Mesendoderm (in vitro differentiated cells): ENCODE data around the gene MICB.

Experiments used
- DNase-seq: peaks from one replicate; pipeline ENCODE4 v3.0.0; 2013
- H2AK5ac ChIP-seq: 2 replicates; pipeline ENCODE4 v1.6.1; 2013; ENCODE audit warnings: low read length, inconsistent platforms
- H2BK120ac ChIP-seq: 2 replicates; pipeline ENCODE4 v1.6.1; 2013; ENCODE audit warnings: low read depth, mild to moderate bottlenecking, low read length, moderate library complexity, mixed read lengths
- H2BK15ac ChIP-seq: replicated peaks from 2 replicates; pipeline ENCODE4 v1.6.1; 2013; ENCODE audit warnings: low read depth, mild to moderate bottlenecking, moderate library complexity
- H2BK5ac ChIP-seq: 2 replicates; pipeline ENCODE4 v1.6.1; 2013; ENCODE audit warnings: low read length, inconsistent platforms
- H3K18ac ChIP-seq: 2 replicates; pipeline ENCODE4 v1.6.1; 2013; ENCODE audit warnings: mild to moderate bottlenecking, low read length, mixed read lengths
- H3K23ac ChIP-seq: one replicate; pipeline ENCODE4 v1.6.1; 2013; ENCODE audit warnings: low read length
- H3K27ac ChIP-seq: 2 replicates; pipeline ENCODE4 v1.5.1; 2013; ENCODE audit warnings: low read depth, mild to moderate bottlenecking, inconsistent platforms, low read length, moderate library complexity
- H3K27me3 ChIP-seq: 2 replicates; pipeline ENCODE4 v1.6.1; 2013; ENCODE audit warnings: low read length, control low read depth, mild to moderate bottlenecking, inconsistent platforms; ENCODE audit not compliant: insufficient read depth, poor library complexity
- H3K36me3 ChIP-seq: 2 replicates; pipeline ENCODE4 v1.6.1; 2013; ENCODE audit warnings: low read length, inconsistent platforms; ENCODE audit not compliant: control insufficient read depth, insufficient read depth
- H3K4ac ChIP-seq: one replicate; pipeline ENCODE4 v1.6.1; 2013; ENCODE audit warnings: low read depth, mild to moderate bottlenecking, low read length, moderate library complexity
- H3K4me1 ChIP-seq: 2 replicates; pipeline ENCODE4 v1.6.1; 2013; ENCODE audit warnings: low read depth, low read length, inconsistent platforms; ENCODE audit not compliant: control insufficient read depth
- H3K4me2 ChIP-seq: 2 replicates; pipeline ENCODE4 v1.6.1; 2013; ENCODE audit warnings: low read length
- H3K4me3 ChIP-seq: 2 replicates; pipeline ENCODE4 v1.5.1; 2013; ENCODE audit warnings: mild to moderate bottlenecking, low read length
- H3K56ac ChIP-seq: one replicate; pipeline ENCODE4 v1.6.1; 2013; ENCODE audit warnings: low read length
- H3K79me1 ChIP-seq: 2 replicates; pipeline ENCODE4 v1.6.1; 2013; ENCODE audit warnings: low read length, inconsistent platforms
- H3K79me2 ChIP-seq: 2 replicates; pipeline ENCODE4 v1.6.1; 2013; ENCODE audit warnings: mild to moderate bottlenecking, low read length; ENCODE audit not compliant: control insufficient read depth, insufficient read depth
- H3K9ac ChIP-seq: 2 replicates; pipeline ENCODE4 v1.6.1; 2013; ENCODE audit warnings: low read length, inconsistent platforms
- H4K5ac ChIP-seq: one replicate; pipeline ENCODE4 v1.6.1; 2013; ENCODE audit warnings: low read length
- H4K8ac ChIP-seq: one replicate; pipeline ENCODE4 v1.6.1; 2013; ENCODE audit warnings: low read depth, mild to moderate bottlenecking, control low read depth, low read length, moderate library complexity
- WGBS: extraction: QIAGEN DNeasy Blood & Tissue Kit; methylation state at CpG from one replicate; pipeline ENCODE4 v1.1.7; 2013; ENCODE audit warnings: low lambda C conversion rate, missing lambda C conversion rate; ENCODE audit not compliant: insufficient coverage; ENCODE audit errors: extremely low coverage; 5-methylcytosine and 5-hydroxymethylcytosine counted together

The MICB gene

GRCh38 chr6:31477521-31477920 is 20.4 kb upstream of the MICB start:
- H3K27ac ChIP-seq: no peak overlapping the region
- no CpG with 5 or more reads among the region's 4 CpGs for WGBS
- H2BK120ac ChIP-seq: no peak overlapping the region
- H3K4me2 ChIP-seq: no peak overlapping the region
- H3K23ac ChIP-seq: no peak overlapping the region
- H3K9ac ChIP-seq: no peak overlapping the region
- no peak overlapping the region for H3K56ac ChIP-seq
- no peaks in the 10 kb centered on the region for H3K79me2 ChIP-seq
- H3K18ac ChIP-seq: no peak overlapping the region
- H4K8ac ChIP-seq: no peak overlapping the region
- no peak overlapping the region for H2BK15ac ChIP-seq
- DNase-seq: no peak
- H3K4ac ChIP-seq: no peak overlapping the region
- no peaks in the 10 kb centered on the region for H3K4me1 ChIP-seq
- H3K36me3 ChIP-seq: no peaks in the 10 kb centered on the region
- no peak overlapping the region for H2AK5ac ChIP-seq
- no peak overlapping the region for H4K5ac ChIP-seq
- no peaks in the 10 kb centered on the region for H3K79me1 ChIP-seq
- H3K27me3 ChIP-seq: no peaks in the 10 kb centered on the region
- no peak overlapping the region for H2BK5ac ChIP-seq
- H3K4me3 ChIP-seq: no peak overlapping the region

- H3K79me2 ChIP-seq: no peaks in the 10 kb centered on the region
- H4K5ac ChIP-seq: no peak overlapping the region
- no peaks in the 10 kb centered on the region for H3K36me3 ChIP-seq
- no peak overlapping the region for H3K4me3 ChIP-seq
- H2BK5ac ChIP-seq: no peak overlapping the region
- no peaks in the 10 kb centered on the region for H3K4me1 ChIP-seq
- no peak overlapping the region for H3K56ac ChIP-seq
- no peaks in the 10 kb centered on the region for H3K79me1 ChIP-seq
- H3K4me2 ChIP-seq: no peak overlapping the region
- H3K27me3 ChIP-seq: no peaks in the 10 kb centered on the region
- no peak for DNase-seq
- H3K4ac ChIP-seq: no peak overlapping the region
- H2BK15ac ChIP-seq: no peak overlapping the region
- no peak overlapping the region for H2AK5ac ChIP-seq
- H3K23ac ChIP-seq: no peak overlapping the region
- no peak overlapping the region for H2BK120ac ChIP-seq
- no peak overlapping the region for H3K27ac ChIP-seq
- WGBS: no CpG with 5 or more reads among the region's 3 CpGs
- H3K18ac ChIP-seq: no peak overlapping the region
- no peak overlapping the region for H4K8ac ChIP-seq
- no peak overlapping the region for H3K9ac ChIP-seq
These were observed 19.6 kb upstream of the MICB start for GRCh38 chr6:31478186-31478950.

GRCh38 chr6:31479151-31479932 is 18.6 kb upstream of the MICB start:
- Histone ChIP-seq H3K23ac (no peak overlapping the region), H4K8ac (no peak overlapping the region), H3K56ac (no peak overlapping the region), H3K79me2 (no peaks in the 10 kb centered on the region), H2BK5ac (no peak overlapping the region), H3K79me1 (no peaks in the 10 kb centered on the region), H3K9ac (no peak overlapping the region), H3K18ac (no peak overlapping the region), H3K36me3 (no peaks in the 10 kb centered on the region), H2BK15ac (no peak overlapping the region), H3K4me3 (no peak overlapping the region), H3K27ac (no peak overlapping the region), H3K4me2 (no peak overlapping the region), H2BK120ac (no peak overlapping the region), H3K4me1 (no peaks in the 10 kb centered on the region), H3K27me3 (no peaks in the 10 kb centered on the region), H2AK5ac (no peak overlapping the region), H4K5ac (no peak overlapping the region), H3K4ac (no peak overlapping the region)
- no peak for DNase-seq
- no CpG with 5 or more reads among the region's 5 CpGs for WGBS

GRCh38 chr6:31479933-31480535 is 17.9 kb upstream of the MICB start:
- Histone ChIP-seq H3K9ac (no peak overlapping the region), H3K27ac (no peak overlapping the region), H3K36me3 (no peaks in the 10 kb centered on the region), H2BK15ac (no peak overlapping the region), H3K23ac (no peak overlapping the region), H3K4me3 (no peak overlapping the region), H3K27me3 (no peaks in the 10 kb centered on the region), H3K79me2 (no peaks in the 10 kb centered on the region), H4K5ac (no peak overlapping the region), H3K4me1 (no peaks in the 10 kb centered on the region), H2BK120ac (no peak overlapping the region), H2AK5ac (no peak overlapping the region), H3K18ac (no peak overlapping the region), H2BK5ac (no peak overlapping the region), H3K4ac (no peak overlapping the region), H3K4me2 (no peak overlapping the region), H3K56ac (no peak overlapping the region), H3K79me1 (no peaks in the 10 kb centered on the region), H4K8ac (no peak overlapping the region)
- WGBS: no CpG with 5 or more reads among the region's 3 CpGs
- no peak for DNase-seq

GRCh38 chr6:31480574-31480973 is 17.4 kb upstream of the MICB start:
- Histone ChIP-seq H3K27me3 (no peaks in the 10 kb centered on the region), H3K18ac (no peak overlapping the region), H2BK120ac (no peak overlapping the region), H2BK15ac (no peak overlapping the region), H3K4me3 (no peak overlapping the region), H3K23ac (no peak overlapping the region), H3K4ac (no peak overlapping the region), H3K27ac (no peak overlapping the region), H3K36me3 (no peaks in the 10 kb centered on the region), H3K4me2 (no peak overlapping the region), H4K5ac (no peak overlapping the region), H2BK5ac (no peak overlapping the region), H3K4me1 (no peaks in the 10 kb centered on the region), H2AK5ac (no peak overlapping the region), H3K79me2 (no peaks in the 10 kb centered on the region), H3K56ac (no peak overlapping the region), H4K8ac (no peak overlapping the region), H3K9ac (no peak overlapping the region), H3K79me1 (no peaks in the 10 kb centered on the region)
- WGBS: no CpG with 5 or more reads among the region's 11 CpGs
- no peak for DNase-seq
